Right cardiac atrium (tissue), 5 donors: ENCODE measurements around the gene RBM28. TPM values are rescaled to one million over a fixed set of nuclear protein-coding genes. Genes with fewer than 3 reads are reported as not detected.

Experiments used
- ATAC-seq, 2 donors: fragments of 200-7000 bp; cut with Tn5 transposase; one replicate each; pipeline versions ENCODE4 v1.8.0 to v1.9.1; 2020; ENCODE audit warnings: moderate library complexity in 2 of 2, mild to moderate bottlenecking in 1 of 2
- DNase-seq, 3 donors: peaks; one replicate each; pipeline ENCODE4 v3.0.0-alpha.2; 2020
- H3K27ac ChIP-seq: one replicate; pipeline ENCODE4 v1.5.1; 2013; ENCODE audit warnings: mild to moderate bottlenecking, low read length, control low read depth, moderate library complexity
- H3K27me3 ChIP-seq: one replicate; pipeline ENCODE4 v1.6.1; 2013; ENCODE audit not compliant: control insufficient read depth, insufficient read depth
- H3K4me1 ChIP-seq: one replicate; pipeline ENCODE4 v1.6.1; 2013; ENCODE audit warnings: low read length; ENCODE audit not compliant: control insufficient read depth, insufficient read depth
- H3K4me3 ChIP-seq: one replicate; pipeline ENCODE4 v1.5.1; 2013; ENCODE audit warnings: low read length, control low read depth
- H3K9me3 ChIP-seq: one replicate; pipeline ENCODE4 v1.6.1; 2013; ENCODE audit warnings: low read length; ENCODE audit not compliant: control insufficient read depth
- WGBS: extraction: QIAGEN DNeasy Blood & Tissue Kit; methylation state at CpG from one replicate; pipeline ENCODE4 v1.1.7; 2013; 5-methylcytosine and 5-hydroxymethylcytosine counted together
- intact Hi-C, 4 donors: fragments of 100-400 bp; cut with DNase I; formaldehyde crosslinking; loops; one replicate each; pipeline versions ENCODE4 v1.11.0 to v1.14.0; 2022 to 2023
- polyA plus RNA-seq: library from polyadenylated mRNA; stranded (reverse); fragments of 200-250 nt; gene quantifications from one replicate; pipeline ENCODE4 v1.2.3, GENCODE V29; 2013
- total RNA-seq, 4 donors: library from RNA; stranded (reverse); fragmentation: NEBNext Ultra II Directional; extraction: Animal tissue kit (Norgen Biotek cat#: 25700); gene quantifications; one replicate each; pipeline ENCODE4 v1.2.1, GENCODE V29; 2021
- donor health status: healthy with polysubstance abuse.
- donor health status: DM: no; HTN: yes; CAD: no.
- donor health status: DM: no; HTN: no; CAD: no.
- donor health status: DM: no; HTN: yes; CAD: no; lungs with severe emphysema.
- donor health status: DM: yes; HTN: yes; CAD: no.

RBM28 gene
- total and polyA plus RNA-seq, 5 donors = 21.6 to 34.8 (median 30.8) TPM

DNA sequence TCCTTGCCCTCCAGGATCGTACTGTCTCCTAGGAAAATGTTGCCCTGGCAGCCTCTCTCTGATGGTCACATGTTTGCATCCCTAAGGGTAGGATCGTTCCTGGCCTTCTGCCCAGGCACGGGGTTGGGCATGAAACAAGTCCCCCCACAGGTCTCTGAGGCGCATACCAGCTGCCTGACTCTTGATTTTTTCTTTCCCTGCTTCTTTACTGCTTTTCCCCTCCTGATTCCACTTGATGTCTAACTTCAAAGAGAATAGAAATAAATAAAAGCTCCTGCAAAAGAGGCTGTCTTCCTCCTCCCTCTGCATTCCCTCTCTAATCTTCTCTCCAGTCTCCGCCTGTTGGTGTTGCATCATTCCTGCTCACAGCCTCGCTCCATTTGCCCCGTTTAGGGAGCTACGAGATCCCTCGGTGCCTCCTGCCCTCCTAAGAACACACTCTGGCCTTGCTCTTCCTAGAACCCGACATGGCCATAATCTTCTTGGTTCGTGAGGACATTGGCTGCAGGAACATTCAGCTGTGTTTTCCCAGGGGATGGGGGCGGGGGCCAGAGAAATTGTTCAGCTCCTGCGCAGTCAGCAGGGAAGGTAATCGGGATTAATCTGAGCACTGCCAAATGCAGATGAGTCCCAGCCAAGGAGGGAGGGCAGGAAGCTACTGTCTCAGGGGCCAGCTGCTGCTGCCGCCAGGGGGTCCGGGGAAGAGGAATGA lies 76.7 kb downstream of the RBM28 start:
- 11% methylated on average over 16 of the region's 16 CpGs for WGBS
- Histone ChIP-seq H3K27me3 (no peaks in the 10 kb centered on the region), H3K27ac (peak overlapping the region; percentile 2), H3K4me1 (peaks cover 1% of the 10 kb centered on the region), H3K9me3 (no peaks in the 10 kb centered on the region), H3K4me3 (no peak overlapping the region)
- ATAC-seq = peak; percentile 66 to 82
- intact Hi-C loops = no loop called here
- DNase-seq = peak; percentile 69 to 89 (median 84)

DNA sequence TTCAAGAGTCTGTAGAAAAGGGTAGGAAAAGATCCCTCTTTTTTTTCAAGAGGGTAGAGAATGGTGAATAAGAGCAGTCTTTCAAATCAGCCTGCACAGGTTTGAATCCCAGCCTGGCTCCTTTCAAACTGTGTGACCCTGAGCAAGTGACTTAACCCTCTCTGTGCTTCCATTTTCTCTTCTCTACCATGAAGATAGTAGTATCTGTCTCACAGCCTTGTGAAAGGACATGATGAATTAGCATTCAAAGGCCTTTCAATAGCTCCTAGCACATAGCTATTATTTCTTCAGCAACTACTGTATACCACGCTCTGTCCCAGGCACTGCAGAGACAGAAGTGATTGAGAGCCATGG lies 77.2 kb downstream of the RBM28 start:
- Histone ChIP-seq H3K27me3 (no peaks in the 10 kb centered on the region), H3K4me3 (no peak overlapping the region), H3K9me3 (no peaks in the 10 kb centered on the region), H3K27ac (no peak overlapping the region), H3K4me1 (no peaks in the 10 kb centered on the region)
- intact Hi-C loops = no loop called here
- 80% methylated on average over 1 of the region's 1 CpG for WGBS
- DNase-seq (no peak), ATAC-seq (no peak)

DNA sequence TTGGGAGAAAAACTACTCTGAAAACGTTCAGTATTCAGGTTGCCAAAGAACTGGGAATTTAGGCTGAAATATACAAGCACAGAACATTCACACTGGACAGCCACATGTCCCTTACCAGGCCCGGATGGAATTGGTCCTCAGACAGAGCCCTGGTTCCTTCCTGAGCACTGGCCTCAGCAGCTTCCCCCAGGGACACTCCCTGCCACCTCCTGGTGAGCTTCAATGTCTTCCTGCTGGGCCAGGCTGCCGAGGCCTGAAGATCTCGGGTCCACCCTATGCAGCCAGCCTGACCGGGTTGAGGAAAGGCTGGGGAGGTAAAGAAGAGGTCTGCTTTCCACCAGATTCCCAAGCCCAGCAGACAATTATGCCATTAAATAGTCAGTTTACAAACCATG lies 77.8 kb downstream of the RBM28 start:
- no peaks in the 10 kb centered on the region for H3K4me1 ChIP-seq
- 42% methylated on average over 5 of the region's 5 CpGs for WGBS
- no peak for ATAC-seq
- H3K27me3 ChIP-seq = no peaks in the 10 kb centered on the region
- DNase-seq = no peak
- no peak overlapping the region for H3K4me3 ChIP-seq
- H3K27ac ChIP-seq = no peak overlapping the region
- no peaks in the 10 kb centered on the region for H3K9me3 ChIP-seq
- intact Hi-C loops = no loop called here

DNA sequence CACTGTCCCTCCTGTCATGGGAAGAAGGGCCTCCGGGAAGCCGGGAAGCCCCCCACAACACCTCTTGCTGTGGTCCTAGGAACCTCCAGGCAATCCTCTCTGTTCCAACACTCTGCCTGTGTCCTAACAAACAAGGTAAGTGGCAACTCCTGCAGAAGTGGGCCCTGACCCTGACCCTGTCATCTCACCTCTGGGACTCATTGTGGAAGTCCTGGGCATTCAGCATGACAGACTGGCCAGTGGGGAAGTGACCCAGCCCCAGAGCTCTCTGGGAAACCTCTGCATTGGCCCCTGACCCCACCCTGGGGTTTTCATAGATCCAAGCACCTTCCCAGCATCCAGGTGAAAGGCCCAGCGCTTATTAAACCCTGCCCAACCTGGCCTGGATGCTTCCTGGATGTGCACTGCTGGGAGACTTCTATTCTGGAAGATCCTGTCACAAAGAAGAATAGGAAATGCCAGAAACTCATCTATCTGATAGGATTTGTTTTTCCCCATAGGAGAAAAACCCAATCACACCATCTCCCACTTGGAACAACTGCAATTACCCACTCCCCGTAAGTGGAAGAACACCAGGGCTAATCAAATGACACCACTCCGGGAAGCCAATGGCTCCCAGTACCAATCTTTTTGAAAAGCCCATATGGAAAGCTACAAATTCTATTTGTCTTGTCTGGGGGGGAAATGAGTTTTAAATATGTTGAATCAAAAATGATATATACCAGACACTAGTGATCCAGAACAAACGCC lies 78.4 kb downstream of the RBM28 start:
- no peak overlapping the region for H3K4me3 ChIP-seq

DNA sequence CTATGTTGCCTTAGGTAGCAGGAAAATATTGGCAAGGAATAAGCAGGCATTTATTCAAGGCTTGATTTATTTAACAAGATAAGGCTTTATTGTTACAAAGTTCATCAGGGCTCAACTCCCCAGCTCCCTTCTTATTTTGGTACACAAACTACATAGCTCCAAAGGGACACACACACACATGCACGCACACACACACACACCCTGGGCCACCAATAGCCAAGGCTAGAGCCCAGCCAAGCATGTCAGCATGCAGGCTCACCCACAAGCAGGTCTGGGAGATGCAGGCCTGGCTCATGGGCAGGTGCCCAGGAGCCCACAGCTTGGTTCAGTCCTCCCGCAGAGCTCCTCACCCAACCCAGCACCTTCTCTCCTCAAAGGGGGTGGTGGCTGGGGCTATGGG lies 79.2 kb downstream of the RBM28 start:
- no peak for DNase-seq
- no peak overlapping the region for H3K27ac ChIP-seq
- no peak for ATAC-seq
- H3K4me1 ChIP-seq = no peaks in the 10 kb centered on the region
- intact Hi-C loops = no loop called here
- H3K9me3 ChIP-seq = no peaks in the 10 kb centered on the region
- no peak overlapping the region for H3K4me3 ChIP-seq
- WGBS = 74% methylated on average over 2 of the region's 2 CpGs
- H3K27me3 ChIP-seq = no peaks in the 10 kb centered on the region

More for the DNA sequence above, 78.4 kb downstream of the RBM28 start:
- intact Hi-C loops = no loop called here
- no peaks in the 10 kb centered on the region for H3K4me1 ChIP-seq
- no peak for ATAC-seq
- H3K27me3 ChIP-seq = no peaks in the 10 kb centered on the region
- no peak for DNase-seq
- 90% methylated on average over 6 of the region's 6 CpGs for WGBS
- no peaks in the 10 kb centered on the region for H3K9me3 ChIP-seq
- no peak overlapping the region for H3K27ac ChIP-seq

DNA sequence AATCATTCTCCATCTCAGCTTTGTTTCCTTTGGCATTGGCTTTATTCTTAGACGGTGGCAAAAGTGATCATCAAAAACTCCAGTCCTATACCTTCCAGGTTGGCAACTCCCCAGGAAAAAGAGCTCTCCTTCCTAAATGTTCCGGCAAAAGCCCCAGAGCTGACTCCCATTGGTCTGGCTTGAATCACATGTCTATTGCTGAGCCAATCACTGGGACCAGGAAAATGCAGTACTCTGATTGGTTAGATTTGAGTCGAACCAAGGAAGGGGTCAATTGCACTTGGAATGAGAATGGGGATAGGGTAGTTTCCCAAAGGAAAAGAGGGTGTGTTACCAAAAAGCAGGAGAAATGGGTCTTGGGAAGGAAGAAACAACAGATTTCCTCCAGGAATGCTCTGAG lies 80.3 kb downstream of the RBM28 start:
- Histone ChIP-seq H3K4me3 (no peak overlapping the region), H3K27me3 (no peaks in the 10 kb centered on the region), H3K9me3 (no peaks in the 10 kb centered on the region), H3K4me1 (no peaks in the 10 kb centered on the region), H3K27ac (no peak overlapping the region)
- DNase-seq = no peak
- intact Hi-C loops = no loop called here
- no peak for ATAC-seq
- 74% methylated on average over 3 of the region's 3 CpGs for WGBS

DNA sequence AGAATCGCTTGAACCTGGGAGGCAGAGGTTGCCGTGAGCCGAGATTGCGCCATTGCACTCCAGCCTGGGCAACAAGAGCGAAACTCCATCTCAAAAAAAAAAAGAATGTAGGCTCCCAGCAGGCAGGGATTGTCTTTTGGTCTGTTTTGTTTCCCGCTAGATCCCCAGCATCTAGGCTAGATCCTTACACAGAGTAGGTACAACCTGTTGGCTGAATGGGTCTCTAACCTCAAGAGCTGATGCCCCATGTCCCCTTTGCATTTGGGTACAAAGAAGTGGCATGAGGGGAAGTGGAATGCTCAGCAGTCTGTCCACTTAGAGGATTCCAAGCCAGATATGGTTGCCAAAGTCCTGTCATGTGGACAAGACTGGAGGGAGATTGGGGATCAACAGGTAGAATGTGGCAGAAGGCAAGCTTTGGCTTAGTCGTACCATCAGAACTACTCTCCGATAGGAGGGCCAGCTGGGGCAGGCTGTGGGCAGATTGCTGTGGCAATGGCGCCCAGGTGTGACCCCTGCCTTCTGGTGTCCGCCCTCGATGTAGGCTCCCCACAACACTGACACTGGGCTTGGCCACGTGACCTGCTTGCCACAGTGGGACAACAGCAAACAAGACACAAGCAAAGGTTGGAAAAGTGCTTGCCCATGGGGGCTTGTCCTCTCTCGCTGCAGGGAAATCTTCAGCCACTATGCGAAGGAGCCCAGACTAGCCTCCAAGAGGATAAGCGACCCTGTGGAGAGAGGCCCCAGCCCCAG lies 81.3 kb downstream of the RBM28 start:
- 93% methylated on average over 15 of the region's 15 CpGs for WGBS

DNA sequence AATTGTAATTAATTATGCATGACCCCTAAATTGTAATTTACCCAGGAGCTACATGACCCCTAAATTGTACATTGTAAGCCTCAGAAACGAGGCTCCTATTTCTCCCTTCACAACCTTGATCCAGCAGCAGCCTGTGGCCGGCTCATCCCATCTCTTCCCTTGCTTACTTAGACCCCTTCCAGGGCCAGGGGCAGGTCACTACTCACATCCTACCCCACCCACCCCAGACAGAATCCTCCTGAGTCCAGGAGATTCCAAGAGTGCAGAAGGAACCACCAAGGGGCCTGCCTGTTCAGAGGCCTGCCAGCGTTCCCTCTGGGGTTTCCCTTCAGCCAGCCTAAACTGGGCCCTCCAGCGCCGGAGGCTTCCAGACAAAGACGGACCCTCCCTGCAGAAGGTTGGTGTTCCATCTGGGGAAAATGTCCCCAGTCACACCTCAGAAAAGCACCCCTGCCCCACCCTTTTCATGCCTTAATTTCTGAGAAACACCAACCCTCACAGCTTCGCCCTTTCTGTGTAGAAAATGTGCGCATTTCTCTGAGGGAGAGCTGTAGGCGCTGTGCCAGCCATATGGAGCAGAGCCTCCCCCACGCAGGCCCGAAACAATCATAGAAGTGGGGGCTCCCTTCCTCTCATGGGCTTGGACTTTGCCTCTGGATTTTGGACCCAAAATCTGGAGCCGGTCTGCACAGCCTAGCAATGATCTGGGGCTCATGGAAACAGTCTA lies 83.5 kb downstream of the RBM28 start:
- no peaks in the 10 kb centered on the region for H3K4me1 ChIP-seq
- WGBS = 85% methylated on average over 12 of the region's 12 CpGs
- no peak overlapping the region for H3K27ac ChIP-seq
- ATAC-seq = no peak
- no peaks in the 10 kb centered on the region for H3K27me3 ChIP-seq
- DNase-seq = no peak
- no peak overlapping the region for H3K4me3 ChIP-seq
- no peaks in the 10 kb centered on the region for H3K9me3 ChIP-seq
- intact Hi-C loops = no loop called here

More for the DNA sequence above, 81.3 kb downstream of the RBM28 start:
- Histone ChIP-seq H3K27ac (no peak overlapping the region), H3K4me1 (no peaks in the 10 kb centered on the region), H3K9me3 (no peaks in the 10 kb centered on the region), H3K4me3 (no peak overlapping the region), H3K27me3 (no peaks in the 10 kb centered on the region)
- intact Hi-C loops = no loop called here
- ATAC-seq = no peak
- DNase-seq = no peak

DNA sequence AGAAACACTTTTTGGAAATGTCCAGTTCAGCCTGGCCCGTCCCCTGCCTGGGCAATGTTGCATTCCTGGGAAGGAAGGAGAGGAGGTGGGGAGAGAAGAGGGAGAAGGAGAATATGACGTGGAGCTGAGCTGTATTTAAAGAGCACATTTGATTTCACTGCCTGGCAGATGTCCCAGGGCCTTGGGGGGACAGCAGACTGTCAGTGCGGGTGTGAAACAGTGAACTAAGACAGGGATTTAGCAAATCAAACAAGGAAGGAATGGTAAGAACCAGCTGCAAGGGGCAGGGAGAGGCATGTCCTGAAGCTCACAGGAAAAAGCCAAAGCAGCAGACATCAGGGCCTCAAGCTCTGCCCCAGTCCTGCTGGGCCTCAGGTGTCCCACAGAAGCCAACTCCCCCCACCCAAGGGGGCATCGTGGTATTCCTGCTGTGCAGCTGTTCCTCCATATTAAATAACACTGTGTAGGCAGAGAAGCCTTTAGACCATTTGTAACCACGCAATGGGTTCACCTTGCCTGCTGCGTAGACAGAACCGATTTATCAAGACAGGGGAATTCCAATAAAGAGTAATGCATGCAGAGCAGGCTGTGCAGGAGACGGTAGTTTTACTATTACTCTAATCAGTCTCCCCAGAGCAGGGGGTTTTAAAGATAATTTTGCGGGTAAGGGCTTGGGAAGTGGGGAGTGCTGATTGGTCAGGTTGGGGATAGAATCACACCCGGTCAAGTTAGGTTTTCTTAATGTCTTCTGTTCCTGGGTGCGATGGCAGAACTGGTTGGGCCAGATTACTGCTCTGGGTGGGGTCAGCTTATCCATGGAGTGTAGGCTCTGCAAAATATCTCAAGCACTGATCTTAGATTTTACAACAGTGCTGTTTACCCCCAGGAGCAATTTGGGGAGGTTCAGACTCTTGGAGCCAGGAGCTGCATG lies 84.3 kb downstream of the RBM28 start:
- H3K4me1 ChIP-seq = no peaks in the 10 kb centered on the region
- no peak for ATAC-seq
- H3K27ac ChIP-seq = no peak overlapping the region
- no peaks in the 10 kb centered on the region for H3K9me3 ChIP-seq
- no peak overlapping the region for H3K4me3 ChIP-seq
- intact Hi-C loops = no loop called here
- no peaks in the 10 kb centered on the region for H3K27me3 ChIP-seq
- WGBS = 66% methylated on average over 11 of the region's 11 CpGs
- no peak for DNase-seq

DNA sequence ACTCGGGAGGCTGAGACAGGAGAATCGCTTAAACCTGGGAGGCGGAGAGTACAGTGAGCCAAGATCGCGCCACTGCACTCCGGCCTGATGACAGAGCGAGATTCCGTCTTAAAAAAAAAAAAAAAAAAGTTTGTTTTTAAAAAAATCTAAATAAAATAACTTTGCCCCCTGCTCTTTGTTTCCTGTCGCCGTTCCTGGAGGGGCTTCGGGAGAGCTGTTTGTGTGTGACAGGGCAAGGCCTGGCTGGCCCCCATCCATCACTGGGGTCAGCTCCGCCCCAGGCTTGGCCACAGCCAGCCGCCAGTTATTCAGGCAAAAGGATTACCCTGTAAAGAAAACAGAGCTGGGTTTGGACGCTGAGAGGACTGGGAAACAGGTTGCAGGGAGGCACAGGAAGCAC lies 86.2 kb downstream of the RBM28 start:
- WGBS = 83% methylated on average over 14 of the region's 14 CpGs
- H3K4me3 ChIP-seq = no peak overlapping the region
- no peak overlapping the region for H3K27ac ChIP-seq
- H3K4me1 ChIP-seq = no peaks in the 10 kb centered on the region
- no peak for ATAC-seq
- intact Hi-C loops = no loop called here
- no peaks in the 10 kb centered on the region for H3K9me3 ChIP-seq
- H3K27me3 ChIP-seq = no peaks in the 10 kb centered on the region
- no peak for DNase-seq
